H9 (cell line): Measurements from ENCODE around the gene ZNF37A. TPM values are rescaled to one million over a fixed set of nuclear protein-coding genes. Genes with fewer than 3 reads are reported as not detected.

Experiments used
- DNase-seq: peaks from one replicate; pipeline ENCODE4 v3.0.0-alpha.2; 2017
- H2AFZ ChIP-seq: one replicate; pipeline ENCODE4 v1.6.1; 2013; ENCODE audit warnings: mild to moderate bottlenecking, low read length, control low read depth, moderate library complexity
- H2AK5ac ChIP-seq: 2 replicates; pipeline ENCODE4 v1.6.1; 2013; ENCODE audit warnings: low read length, control low read depth, mixed read lengths; ENCODE audit not compliant: insufficient read length
- H2BK120ac ChIP-seq: one replicate; pipeline ENCODE4 v1.6.1; 2013; ENCODE audit warnings: low read depth, mild to moderate bottlenecking, low read length, control low read depth, inconsistent platforms; ENCODE audit not compliant: poor library complexity, severe bottlenecking
- H2BK12ac ChIP-seq: 2 replicates; pipeline ENCODE4 v1.6.1; 2013; ENCODE audit warnings: low read length, control low read depth, mixed read lengths, low read depth; ENCODE audit not compliant: insufficient read length
- H2BK15ac ChIP-seq: 2 replicates; pipeline ENCODE4 v1.6.1; 2013; ENCODE audit warnings: low read depth, low read length, control low read depth
- H2BK20ac ChIP-seq: one replicate; pipeline ENCODE4 v1.6.1; 2013; ENCODE audit warnings: low read depth, mild to moderate bottlenecking, low read length, control low read depth, inconsistent platforms; ENCODE audit not compliant: poor library complexity, severe bottlenecking
- H2BK5ac ChIP-seq: 2 replicates; pipeline ENCODE4 v1.6.1; 2013; ENCODE audit warnings: low read length, control low read depth, mixed read lengths; ENCODE audit not compliant: insufficient read length
- H3K14ac ChIP-seq: 2 replicates; pipeline ENCODE4 v1.6.1; 2013; ENCODE audit warnings: low read length, control low read depth; ENCODE audit not compliant: insufficient read depth
- H3K18ac ChIP-seq: 2 replicates; pipeline ENCODE4 v1.6.1; 2013; ENCODE audit warnings: low read depth, mild to moderate bottlenecking, mixed read lengths, low read length, control low read depth; ENCODE audit not compliant: insufficient read length
- H3K23ac ChIP-seq: 2 replicates; pipeline ENCODE4 v1.6.1; 2013; ENCODE audit warnings: low read length, control low read depth, mixed read lengths, low read depth; ENCODE audit not compliant: insufficient read length
- H3K23me2 ChIP-seq: 2 replicates; pipeline ENCODE4 v1.6.1; 2013; ENCODE audit warnings: low read depth, mild to moderate bottlenecking, mixed read lengths, low read length, control low read depth; ENCODE audit not compliant: insufficient read length, poor library complexity, severe bottlenecking
- H3K27ac ChIP-seq: 2 replicates; pipeline ENCODE4 v1.5.1; 2013; ENCODE audit warnings: low read length, control low read depth, mixed read lengths, low read depth; ENCODE audit not compliant: insufficient read length
- H3K27me3 ChIP-seq: 2 replicates; pipeline ENCODE4 v1.6.1; 2013; ENCODE audit warnings: low read length, control low read depth, inconsistent platforms; ENCODE audit not compliant: insufficient read depth
- H3K4ac ChIP-seq: 2 replicates; pipeline ENCODE4 v1.6.1; 2013; ENCODE audit warnings: low read depth, mild to moderate bottlenecking, control low read depth, inconsistent platforms, low read length, moderate library complexity
- H3K4me1 ChIP-seq: 2 replicates; pipeline ENCODE4 v1.6.1; 2013; ENCODE audit warnings: low read length, control low read depth, inconsistent platforms; ENCODE audit not compliant: insufficient read depth
- H3K4me2 ChIP-seq: 2 replicates; pipeline ENCODE4 v1.6.1; 2013; ENCODE audit warnings: low read length, control low read depth, mixed read lengths; ENCODE audit not compliant: insufficient read length, insufficient read depth
- H3K56ac ChIP-seq: 2 replicates; pipeline ENCODE4 v1.6.1; 2013; ENCODE audit warnings: low read depth, mild to moderate bottlenecking, mixed read lengths, low read length, control low read depth; ENCODE audit not compliant: insufficient read length
- H3K79me1 ChIP-seq: 2 replicates; pipeline ENCODE4 v1.6.1; 2013; ENCODE audit warnings: low read depth, mild to moderate bottlenecking, moderate library complexity, low read length, control low read depth, inconsistent platforms; ENCODE audit not compliant: insufficient read depth, poor library complexity, severe bottlenecking
- H3K79me2 ChIP-seq: 2 replicates; pipeline ENCODE4 v1.6.1; 2013; ENCODE audit warnings: low read length, control low read depth, inconsistent platforms; ENCODE audit not compliant: insufficient read depth
- H3K9ac ChIP-seq: 2 replicates; pipeline ENCODE4 v1.6.1; 2013; ENCODE audit warnings: low read length, control low read depth, mixed read lengths; ENCODE audit not compliant: insufficient read length; ENCODE audit errors: extremely low read depth
- H3K9me3 ChIP-seq: one replicate; pipeline ENCODE4 v1.6.1; 2013; ENCODE audit warnings: low read depth, low read length, inconsistent platforms; ENCODE audit not compliant: control insufficient read depth
- H3T11ph ChIP-seq: one replicate; pipeline ENCODE4 v1.6.1; 2013; ENCODE audit warnings: mild to moderate bottlenecking, low read length, control low read depth, inconsistent platforms
- H4K20me1 ChIP-seq: one replicate; pipeline ENCODE4 v1.6.1; 2013; ENCODE audit not compliant: control insufficient read depth, insufficient read length, insufficient read depth
- H4K5ac ChIP-seq: 2 replicates; pipeline ENCODE4 v1.6.1; 2013; ENCODE audit warnings: low read depth, mild to moderate bottlenecking, mixed read lengths, low read length, control low read depth; ENCODE audit not compliant: insufficient read length
- H4K8ac ChIP-seq: replicated peaks from 2 replicates; pipeline ENCODE4 v1.6.1; 2013; ENCODE audit warnings: low read length, control low read depth, mixed read lengths, low read depth; ENCODE audit not compliant: insufficient read length
- H4K91ac ChIP-seq: 2 replicates; pipeline ENCODE4 v1.6.1; 2013; ENCODE audit warnings: low read depth, mild to moderate bottlenecking, moderate library complexity, mixed read lengths, low read length, control low read depth; ENCODE audit not compliant: insufficient read length
- H3K27ac Mint-ChIP-seq, 3 experiments: 2 replicates in 2 of 3; 3 replicates in 1 of 3; pipeline ENCODE4 v1.8.0; 2020 to 2021; ENCODE audit warnings: mixed read lengths in 3 of 3, mild to moderate bottlenecking in 1 of 3, moderate library complexity in 1 of 3
- H3K27me3 Mint-ChIP-seq: 2 replicates; pipeline ENCODE4 v1.8.0; 2021; ENCODE audit warnings: low read depth, mild to moderate bottlenecking, moderate library complexity, mixed read lengths
- H3K36me3 Mint-ChIP-seq, 3 experiments: 2 replicates in 2 of 3; 3 replicates in 1 of 3; pipeline ENCODE4 v1.8.0; 2020 to 2021; ENCODE audit warnings: low read depth in 3 of 3, mixed read lengths in 3 of 3; ENCODE audit not compliant: insufficient read depth in 1 of 3
- H3K4me1 Mint-ChIP-seq, 2 experiments: 2 replicates each; pipeline ENCODE4 v1.8.0; 2020; ENCODE audit warnings: mixed read lengths in 2 of 2
- H3K4me3 Mint-ChIP-seq, 2 experiments: 2 replicates in 1 of 2; 3 replicates in 1 of 2; pipeline ENCODE4 v1.8.0; 2020 to 2021; ENCODE audit warnings: mild to moderate bottlenecking in 2 of 2, mixed read lengths in 2 of 2, moderate library complexity in 1 of 2
- H3K9me3 Mint-ChIP-seq, 2 experiments: 2 replicates in 1 of 2; 3 replicates in 1 of 2; pipeline ENCODE4 v1.8.0; 2020; ENCODE audit warnings: mild to moderate bottlenecking in 2 of 2, mixed read lengths in 2 of 2, moderate library complexity in 1 of 2
- CTCF ChIP-seq: fragments of 200-600 bp; sonication (generic); conservative IDR thresholded peaks from 3 replicates; pipeline ENCODE4 v1.8.0; 2021; ENCODE audit warnings: antibody characterized with exemption, mild to moderate bottlenecking
- WGBS: extraction: QIAGEN DNeasy Blood & Tissue Kit; methylation state at CpG from one replicate; pipeline ENCODE4 v1.1.7; 2013; ENCODE audit warnings: missing lambda C conversion rate, low lambda C conversion rate, mixed read lengths; ENCODE audit not compliant: insufficient read length; ENCODE audit errors: extremely low coverage; 5-methylcytosine and 5-hydroxymethylcytosine counted together
- total RNA-seq: library from RNA; stranded (reverse); gene quantifications from 2 replicates; pipeline ENCODE4 v1.2.1, GENCODE V29; 2021

Gene ZNF37A
- total RNA-seq, 1 experiment from 2014 or later = 9.5 TPM

DNA sequence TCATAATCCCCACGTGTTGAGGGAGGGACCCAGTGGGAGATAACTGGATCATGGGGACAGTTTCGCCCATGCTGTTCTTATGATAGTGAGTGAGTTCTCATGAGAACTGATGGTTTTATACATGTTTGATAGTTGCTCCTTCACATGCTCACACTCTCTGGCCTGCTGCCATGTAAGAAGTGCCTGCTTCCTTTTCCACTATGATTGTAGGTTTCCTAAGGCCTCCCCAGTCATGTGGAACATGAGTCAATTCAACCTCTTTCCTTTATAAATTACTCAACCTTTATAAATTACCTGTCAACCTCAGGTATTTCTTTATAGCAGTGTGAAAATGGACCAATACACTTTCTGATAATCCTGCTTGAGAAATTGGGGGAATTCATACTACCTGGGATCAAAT lies 80.2 kb downstream of the ZNF37A start:
- no peak overlapping the region for H3K4me3 Mint-ChIP-seq
- H3K79me2 ChIP-seq = no peaks in the 10 kb centered on the region
- H2BK15ac ChIP-seq = no peak overlapping the region
- H4K8ac ChIP-seq = no peak overlapping the region
- no peaks in the 10 kb centered on the region for H3K23me2 ChIP-seq
- no peaks in the 10 kb centered on the region for H3K79me1 ChIP-seq
- H3K9ac ChIP-seq = no peak overlapping the region
- no peak overlapping the region for H2BK5ac ChIP-seq
- H3K4ac ChIP-seq = no peak overlapping the region
- no peak overlapping the region for H4K91ac ChIP-seq
- no peak overlapping the region for H3K56ac ChIP-seq
- no peak overlapping the region for H2BK120ac ChIP-seq
- no peak overlapping the region for H3T11ph ChIP-seq
- peaks cover 91 to 94% of the 10 kb centered on the region in 2 experiments for H3K9me3 Mint-ChIP-seq
- no peak overlapping the region for H3K14ac ChIP-seq
- H3K18ac ChIP-seq = no peak overlapping the region
- H3K4me1 ChIP-seq = no peaks in the 10 kb centered on the region
- H4K20me1 ChIP-seq = no peaks in the 10 kb centered on the region
- peaks cover 2% of the 10 kb centered on the region; the same call in 1 of the 2 replicates for H3K27me3 Mint-ChIP-seq
- no CpG with 5 or more reads among the region's 2 CpGs for WGBS
- H4K5ac ChIP-seq = no peak overlapping the region
- no peak overlapping the region for H3K4me2 ChIP-seq
- no peak overlapping the region for H2AFZ ChIP-seq
- no peaks in the 10 kb centered on the region for H3K4me1 Mint-ChIP-seq
- H3K23ac ChIP-seq = no peak overlapping the region
- H3K27me3 ChIP-seq = no peaks in the 10 kb centered on the region
- H3K27ac ChIP-seq = no peak overlapping the region
- no peak for DNase-seq
- H3K27ac Mint-ChIP-seq = no peak overlapping the region
- peaks cover 0 to 31% (median 17%) of the 10 kb centered on the region in 3 experiments; a peak in 5 of 7 replicates for H3K36me3 Mint-ChIP-seq
- no peak overlapping the region for H2BK12ac ChIP-seq
- peaks cover 64% of the 10 kb centered on the region for H3K9me3 ChIP-seq
- H2AK5ac ChIP-seq = no peak overlapping the region
- TF ChIP-seq CTCF = no peak
- no peak overlapping the region for H2BK20ac ChIP-seq
